ENCODE data around the gene POLG. TPM values are rescaled to one million over a fixed set of nuclear protein-coding genes. Genes with fewer than 3 reads are reported as not detected.

Gene POLG
- polyA plus RNA-seq, 1 of the 3 experiments (the other 2 are of a cell fraction), result 24.9 TPM

DNA sequence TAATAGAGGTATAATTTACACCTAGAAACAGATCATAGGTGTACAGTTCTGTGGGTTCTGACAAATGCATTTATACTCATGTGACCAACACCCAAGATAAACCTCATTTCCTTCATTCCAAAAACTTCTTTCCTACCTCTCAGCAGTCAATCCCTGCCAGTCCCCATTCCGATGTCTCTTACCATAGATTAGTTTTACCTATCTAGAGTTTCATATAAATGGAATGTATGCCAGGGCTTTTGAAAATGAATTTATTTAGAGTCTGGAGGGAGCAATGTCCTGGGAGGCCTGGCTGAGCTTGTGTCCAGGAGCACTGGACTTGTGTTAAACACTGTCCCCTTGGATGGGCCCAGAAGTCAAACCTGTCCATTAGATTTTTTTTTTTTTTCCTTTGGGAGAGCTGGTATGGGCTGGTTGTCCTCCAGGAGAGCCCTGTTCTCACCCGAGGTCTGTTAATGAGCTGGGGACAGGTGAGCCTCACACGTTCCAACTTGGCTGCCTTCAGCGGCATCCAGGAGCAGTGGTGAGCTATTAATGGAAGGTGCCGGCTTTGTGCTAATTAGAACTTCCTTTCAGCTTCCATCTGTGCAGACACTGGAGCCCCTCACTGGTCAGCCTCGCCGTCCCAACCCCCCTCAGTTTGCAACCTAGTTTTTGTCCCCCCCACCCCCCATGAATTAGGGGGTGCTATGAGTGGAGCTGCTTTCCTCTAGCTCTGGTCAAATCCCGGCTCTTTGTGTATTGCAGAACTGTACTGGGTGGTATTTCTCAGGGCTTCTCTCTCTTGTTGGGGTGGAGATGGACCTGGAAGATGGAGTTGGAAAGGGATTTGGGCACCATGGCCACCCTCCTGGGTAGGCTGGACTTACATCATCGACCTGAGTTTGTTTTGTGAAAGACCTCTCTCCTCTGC is 40.7 kb upstream of the POLG start:
- POLR2A ChIA-PET, result no interaction called here
- Histone ChIP-seq H3K36me3 (replicated peaks in 1 of 2; ENCODE audit: control insufficient read depth in 1 of 2, insufficient read depth in 2 of 2, low read length in 1 of 2) (no peaks in the 10 kb centered on the region), H3K9ac (no peak overlapping the region), H2AFZ (ENCODE audit: low read depth) (no peak overlapping the region), H3K4me2 (no peak overlapping the region), H3K9me3 (no peaks in the 10 kb centered on the region), H3K4me1 (ENCODE audit: control insufficient read depth in 1 of 2, insufficient read depth in 2 of 2, low read depth in 1 of 2, low read length in 1 of 2) (peaks cover 0 to 10% of the 10 kb centered on the region in 2 experiments; a peak in 1 of 4 replicates), H3K9me2 (no peaks in the 10 kb centered on the region), H3K27ac (ENCODE audit: low read depth in 2 of 2, low read length in 1 of 2) (no peak overlapping the region), H3K4me3 (ENCODE audit: low read depth in 2 of 2, low read length in 1 of 2) (no peak overlapping the region), H3K79me2 (ENCODE audit: insufficient read depth) (no peaks in the 10 kb centered on the region), H3K27me3 (ENCODE audit: insufficient read depth) (no peaks in the 10 kb centered on the region), H3F3A (replicated peaks; ENCODE audit: insufficient read depth) (no peaks in the 10 kb centered on the region), H4K20me1 (ENCODE audit: insufficient read depth) (no peaks in the 10 kb centered on the region)
- 78% methylated on average over 9 of the region's 9 CpGs for WGBS (ENCODE audit: low lambda C conversion rate)
- CTCF ChIA-PET, result interaction anchor here (1.3 to 31.1 kb wide), 5 partner anchors 15 to 25 kb away, joined by 4 to 766 read pairs (median 10); no protein-coding TSS in a partner anchor
- DNase-seq, result no peak
- TF ChIP-seq CHD2 (IDR thresholded peaks at IDR 0.05; ENCODE audit: low read length, partially characterized antibody) (no peak), TCF12 (IDR thresholded peaks at IDR 0.05) (no peak), NRF1 (IDR thresholded peaks at IDR 0.05; ENCODE audit: low read depth, low read length) (no peak), JUND (IDR thresholded peaks at IDR 0.05) (no peak), SMC3 (IDR thresholded peaks at IDR 0.05; ENCODE audit: low read depth, low read length) (no peak), PBX3 (IDR thresholded peaks at IDR 0.05) (no peak)
- TF ChIP-seq, protein P1, sequence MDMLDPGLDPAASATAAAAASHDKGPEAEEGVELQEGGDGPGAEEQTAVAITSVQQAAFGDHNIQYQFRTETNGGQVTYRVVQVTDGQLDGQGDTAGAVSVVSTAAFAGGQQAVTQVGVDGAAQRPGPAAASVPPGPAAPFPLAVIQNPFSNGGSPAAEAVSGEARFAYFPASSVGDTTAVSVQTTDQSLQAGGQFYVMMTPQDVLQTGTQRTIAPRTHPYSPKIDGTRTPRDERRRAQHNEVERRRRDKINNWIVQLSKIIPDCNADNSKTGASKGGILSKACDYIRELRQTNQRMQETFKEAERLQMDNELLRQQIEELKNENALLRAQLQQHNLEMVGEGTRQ (IDR thresholded peaks at IDR 0.05; ENCODE audit: borderline replicate concordance, low read depth, low read length), result no peak

DNA sequence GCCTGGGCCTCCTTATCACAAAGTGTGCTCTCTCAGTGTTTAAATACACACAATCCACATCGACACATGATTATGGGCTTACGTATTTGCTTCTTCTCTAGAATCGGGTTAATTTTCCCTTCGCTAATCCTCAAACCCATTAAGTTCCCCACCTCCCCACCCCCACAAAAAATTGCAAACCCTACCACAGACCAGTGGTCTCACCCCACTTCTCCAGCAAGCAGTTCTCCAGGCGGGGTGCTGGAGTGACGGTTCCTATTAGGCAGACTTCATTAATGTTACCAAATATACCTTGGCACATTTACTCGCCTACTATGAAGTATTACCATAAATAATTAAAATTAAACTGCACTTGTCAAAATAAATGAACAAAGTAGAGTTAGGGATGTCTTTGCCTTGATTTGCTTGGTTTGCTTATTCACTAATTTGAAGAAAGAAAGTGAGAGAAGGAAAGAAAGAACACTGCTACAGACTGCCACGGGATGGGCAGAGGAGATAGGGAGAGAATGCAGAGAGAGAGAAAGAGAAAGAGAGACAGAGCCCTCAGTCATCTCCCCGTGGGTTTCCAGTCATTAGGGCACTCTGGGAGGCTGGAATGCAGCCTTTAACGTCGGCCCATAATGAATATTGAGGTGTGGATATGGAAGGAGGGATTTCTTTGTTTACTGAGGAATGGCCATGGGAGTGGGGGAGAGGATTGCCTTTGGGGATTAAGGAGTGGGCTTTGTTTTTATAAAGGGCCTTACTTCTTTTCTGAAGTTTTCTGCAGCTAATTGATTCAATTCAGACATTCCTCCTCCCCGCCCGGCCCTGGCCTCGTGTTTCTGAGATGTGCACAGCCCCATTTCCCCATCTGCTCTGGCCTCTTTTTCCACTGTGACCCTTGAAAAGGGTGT is 39.7 kb upstream of the POLG start:
- H2AFZ ChIP-seq (ENCODE audit: low read depth), result no peak overlapping the region
- no peaks in the 10 kb centered on the region for H3K27me3 ChIP-seq (ENCODE audit: insufficient read depth)
- no peaks in the 10 kb centered on the region for H3K9me2 ChIP-seq
- peaks cover 0 to 2% of the 10 kb centered on the region in 2 experiments for H3K36me3 ChIP-seq (replicated peaks in 1 of 2; ENCODE audit: control insufficient read depth in 1 of 2, insufficient read depth in 2 of 2, low read length in 1 of 2)
- peaks cover 0 to 3% of the 10 kb centered on the region in 2 experiments; a peak in 1 of 4 replicates for H3K4me1 ChIP-seq (ENCODE audit: control insufficient read depth in 1 of 2, insufficient read depth in 2 of 2, low read depth in 1 of 2, low read length in 1 of 2)
- no peaks in the 10 kb centered on the region for H3K79me2 ChIP-seq (ENCODE audit: insufficient read depth)
- H3K4me2 ChIP-seq, result no peak overlapping the region
- H3F3A ChIP-seq (replicated peaks; ENCODE audit: insufficient read depth), result no peaks in the 10 kb centered on the region
- H3K27ac ChIP-seq (ENCODE audit: low read depth in 2 of 2, low read length in 1 of 2), result no peak overlapping the region
- TF ChIP-seq, protein P2, sequence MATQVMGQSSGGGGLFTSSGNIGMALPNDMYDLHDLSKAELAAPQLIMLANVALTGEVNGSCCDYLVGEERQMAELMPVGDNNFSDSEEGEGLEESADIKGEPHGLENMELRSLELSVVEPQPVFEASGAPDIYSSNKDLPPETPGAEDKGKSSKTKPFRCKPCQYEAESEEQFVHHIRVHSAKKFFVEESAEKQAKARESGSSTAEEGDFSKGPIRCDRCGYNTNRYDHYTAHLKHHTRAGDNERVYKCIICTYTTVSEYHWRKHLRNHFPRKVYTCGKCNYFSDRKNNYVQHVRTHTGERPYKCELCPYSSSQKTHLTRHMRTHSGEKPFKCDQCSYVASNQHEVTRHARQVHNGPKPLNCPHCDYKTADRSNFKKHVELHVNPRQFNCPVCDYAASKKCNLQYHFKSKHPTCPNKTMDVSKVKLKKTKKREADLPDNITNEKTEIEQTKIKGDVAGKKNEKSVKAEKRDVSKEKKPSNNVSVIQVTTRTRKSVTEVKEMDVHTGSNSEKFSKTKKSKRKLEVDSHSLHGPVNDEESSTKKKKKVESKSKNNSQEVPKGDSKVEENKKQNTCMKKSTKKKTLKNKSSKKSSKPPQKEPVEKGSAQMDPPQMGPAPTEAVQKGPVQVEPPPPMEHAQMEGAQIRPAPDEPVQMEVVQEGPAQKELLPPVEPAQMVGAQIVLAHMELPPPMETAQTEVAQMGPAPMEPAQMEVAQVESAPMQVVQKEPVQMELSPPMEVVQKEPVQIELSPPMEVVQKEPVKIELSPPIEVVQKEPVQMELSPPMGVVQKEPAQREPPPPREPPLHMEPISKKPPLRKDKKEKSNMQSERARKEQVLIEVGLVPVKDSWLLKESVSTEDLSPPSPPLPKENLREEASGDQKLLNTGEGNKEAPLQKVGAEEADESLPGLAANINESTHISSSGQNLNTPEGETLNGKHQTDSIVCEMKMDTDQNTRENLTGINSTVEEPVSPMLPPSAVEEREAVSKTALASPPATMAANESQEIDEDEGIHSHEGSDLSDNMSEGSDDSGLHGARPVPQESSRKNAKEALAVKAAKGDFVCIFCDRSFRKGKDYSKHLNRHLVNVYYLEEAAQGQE (IDR thresholded peaks at IDR 0.05; ENCODE audit: low read depth, low read length), result no peak
- TF ChIP-seq JUND (IDR thresholded peaks at IDR 0.05) (no peak), RAD21 (IDR thresholded peaks at IDR 0.05; ENCODE audit: low read length) (no peak), RCOR1 (IDR thresholded peaks at IDR 0.05; ENCODE audit: low read length) (no peak), YY1 (IDR thresholded peaks at IDR 0.05; ENCODE audit: low read depth) (no peak), FOSL2 (IDR thresholded peaks at IDR 0.05; ENCODE audit: borderline replicate concordance, low read depth) (no peak), TEAD4 (IDR thresholded peaks at IDR 0.05; ENCODE audit: borderline replicate concordance, insufficient read depth) (no peak), IRF3 (IDR thresholded peaks at IDR 0.05; ENCODE audit: low read depth, low read length) (no peak), TAF1 (IDR thresholded peaks at IDR 0.05; ENCODE audit: borderline replicate concordance, low read depth, low read length) (no peak), NFIC (IDR thresholded peaks at IDR 0.05; ENCODE audit: borderline replicate concordance) (no peak), SMC3 (IDR thresholded peaks at IDR 0.05; ENCODE audit: low read depth, low read length) (no peak)
- DNase-seq, result no peak
- POLR2A ChIA-PET, result no interaction called here
- no peaks in the 10 kb centered on the region for H4K20me1 ChIP-seq (ENCODE audit: insufficient read depth)
- H3K9me3 ChIP-seq, result no peaks in the 10 kb centered on the region
- no peak overlapping the region for H3K4me3 ChIP-seq (ENCODE audit: low read depth in 2 of 2, low read length in 1 of 2)
- 75% methylated on average over 14 of the region's 14 CpGs for WGBS (ENCODE audit: low lambda C conversion rate)
- no peak overlapping the region for H3K9ac ChIP-seq
- CTCF ChIA-PET, result interaction anchor here (1.3 to 31.1 kb wide), 2 partner anchors 15 to 20 kb away, joined by 4 to 766 read pairs; no protein-coding TSS in a partner anchor

Measured in SK-N-SH (cell line).